Adipose tissue (tissue), 3 donors: ENCODE measurements around the gene MCF2L2. TPM values are rescaled to one million over a fixed set of nuclear protein-coding genes. Genes with fewer than 3 reads are reported as not detected.
A peak's percentile ranks its signal among the peaks of the same experiment; 100 is the strongest.

Experiments
- H3K27ac ChIP-seq: one replicate; pipeline ENCODE4 v1.5.1; 2013; ENCODE audit warnings: low read depth, low read length
- WGBS, 3 donors: extraction: QIAGEN DNeasy Blood & Tissue Kit; methylation state at CpG; one replicate each; pipeline ENCODE4 v1.1.7; 2013; 5-methylcytosine and 5-hydroxymethylcytosine counted together
- polyA plus RNA-seq, 3 donors: library from polyadenylated mRNA; stranded (reverse); fragments of 200-250 nt; gene quantifications; one replicate each; pipeline ENCODE4 v1.2.3, GENCODE V29; 2013
- donor health status: healthy with polysubstance abuse.
- donor health status: Bipolar disorder and iron deficiency.
- donor health status: healthy.

The MCF2L2 gene
- polyA plus RNA-seq, 3 donors: 0.06 to 0.22 (median 0.12) TPM

DNA sequence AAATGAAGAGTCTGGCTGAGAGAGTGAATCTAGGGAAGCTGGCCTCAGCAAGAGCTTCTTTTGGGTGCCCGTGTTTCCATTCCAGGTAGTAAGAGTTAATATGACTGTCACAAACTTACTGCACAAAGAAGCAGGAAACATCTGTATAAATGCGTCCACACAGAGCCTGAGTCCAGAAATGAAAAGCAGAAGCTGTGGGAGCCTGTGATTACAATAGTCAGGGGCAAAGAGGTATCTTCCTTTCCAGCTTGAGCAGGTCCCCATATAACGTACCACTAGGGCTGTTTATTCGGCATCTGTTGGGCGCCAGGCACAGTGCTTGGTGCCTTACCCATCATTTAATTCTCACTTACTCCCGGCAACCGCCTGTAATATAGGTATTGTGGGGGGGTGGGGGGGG, 215.9 kb downstream of the MCF2L2 start:
- H3K27ac ChIP-seq: no peak overlapping the region
- 28 to 72% (median 33%) methylated on average over 7 of the region's 7 CpGs for WGBS, 3 donors

DNA sequence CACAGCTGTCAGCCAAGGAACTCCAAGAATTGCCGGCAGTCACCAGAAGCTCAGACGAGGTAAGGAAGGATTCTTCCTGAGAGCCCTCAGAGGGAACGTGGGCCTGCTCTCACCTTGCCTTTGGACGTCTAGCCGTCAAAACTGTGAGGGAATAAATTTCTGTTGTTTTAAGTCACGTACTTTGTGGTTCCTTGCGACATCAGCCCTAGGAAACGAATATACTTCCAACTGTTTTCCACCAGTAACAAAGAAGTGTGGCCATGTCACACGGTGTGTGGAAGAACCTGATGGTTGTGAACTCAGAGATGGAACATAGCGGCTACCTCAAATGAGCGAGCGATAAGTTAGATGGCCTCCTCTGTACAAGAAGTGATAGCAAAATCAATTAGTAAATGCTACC, 216.3 kb downstream of the MCF2L2 start:
- WGBS, 3 donors: 54 to 81% (median 55%) methylated on average over 12 of the region's 12 CpGs
- no peak overlapping the region for H3K27ac ChIP-seq

GRCh38 chr3:183211352-183211751, 217.1 kb downstream of the MCF2L2 start:
- 41 to 62% (median 48%) methylated on average over 13 of the region's 13 CpGs for WGBS, 3 donors
- no peak overlapping the region for H3K27ac ChIP-seq

DNA sequence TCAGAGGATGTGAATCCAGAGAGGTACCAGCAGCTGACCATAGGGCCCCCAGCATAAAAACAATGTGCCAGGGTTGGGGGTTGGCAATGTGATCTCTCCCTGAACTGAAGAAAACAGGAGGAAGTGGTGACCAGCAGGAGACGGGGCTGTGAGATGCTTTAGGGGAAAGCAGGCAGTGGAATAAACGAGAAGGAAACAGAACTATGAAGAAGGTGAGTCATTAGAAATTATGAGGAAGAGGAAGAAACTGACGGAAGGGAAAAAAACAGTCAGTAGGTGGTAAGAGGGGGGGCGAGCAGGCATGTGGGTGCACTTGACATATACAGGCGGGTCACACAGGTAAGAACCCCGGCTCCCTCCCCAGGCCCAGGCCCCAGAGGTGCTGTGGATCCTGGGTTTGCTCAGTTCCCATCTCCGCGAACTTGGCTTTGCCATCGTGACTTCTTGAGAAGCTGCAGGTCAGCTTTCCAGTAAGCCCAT, 217.5 kb downstream of the MCF2L2 start:
- peak overlapping the region; percentile 78 for H3K27ac ChIP-seq
- WGBS, 3 donors: 31 to 75% (median 40%) methylated on average over 9 of the region's 9 CpGs

DNA sequence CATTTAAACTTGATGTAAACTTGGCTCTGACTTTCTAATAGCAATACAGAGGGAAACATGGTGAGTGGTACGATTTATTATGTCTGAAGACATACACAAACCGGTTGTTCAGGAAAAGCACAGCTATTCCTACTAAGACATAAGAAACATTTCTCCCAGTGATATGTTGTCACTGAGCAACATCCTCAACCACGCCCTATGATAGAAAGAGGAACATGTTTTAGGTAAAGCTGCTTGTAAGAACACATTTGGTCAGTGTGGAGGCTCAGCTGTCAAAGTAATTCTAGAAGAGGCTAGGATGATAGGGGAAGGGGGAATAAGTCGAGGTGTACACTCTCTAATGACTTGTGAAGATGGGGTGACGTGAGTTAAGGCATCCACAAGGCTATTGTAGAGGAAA, 218.1 kb downstream of the MCF2L2 start:
- 48 to 77% (median 51%) methylated on average over 5 of the region's 5 CpGs for WGBS, 3 donors
- peak overlapping the region; percentile 78 for H3K27ac ChIP-seq

DNA sequence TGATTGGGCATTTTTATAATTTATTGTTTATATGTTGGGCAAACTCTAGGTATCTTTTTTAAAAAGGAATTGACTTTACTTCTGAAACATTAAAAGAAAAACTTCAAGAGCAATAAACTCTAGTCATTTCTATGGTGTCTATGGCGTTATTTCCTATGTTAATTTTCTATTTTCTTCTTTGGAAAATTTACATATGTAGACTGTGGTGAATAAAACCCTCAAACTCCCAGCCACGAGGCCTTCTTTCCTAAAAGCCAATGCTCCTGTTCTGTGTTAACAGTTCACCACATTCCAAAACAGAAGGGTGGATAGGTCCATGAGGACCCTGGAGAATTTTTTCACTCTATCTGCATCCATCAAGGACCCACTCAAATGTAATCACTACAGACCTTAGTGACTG, 219.6 kb downstream of the MCF2L2 start:
- 80 to 93% (median 88%) methylated on average over 2 of the region's 2 CpGs for WGBS, 3 donors
- no peak overlapping the region for H3K27ac ChIP-seq

- no peak overlapping the region for H3K27ac ChIP-seq
- WGBS, 3 donors: 76 to 86% (median 83%) methylated on average over 2 of the region's 2 CpGs
Measured at GRCh38 chr3:183208260-183208659, 220.2 kb downstream of the MCF2L2 start.

- H3K27ac ChIP-seq: no peak overlapping the region
Measured at GRCh38 chr3:183203670-183204069, 224.7 kb downstream of the MCF2L2 start.

DNA sequence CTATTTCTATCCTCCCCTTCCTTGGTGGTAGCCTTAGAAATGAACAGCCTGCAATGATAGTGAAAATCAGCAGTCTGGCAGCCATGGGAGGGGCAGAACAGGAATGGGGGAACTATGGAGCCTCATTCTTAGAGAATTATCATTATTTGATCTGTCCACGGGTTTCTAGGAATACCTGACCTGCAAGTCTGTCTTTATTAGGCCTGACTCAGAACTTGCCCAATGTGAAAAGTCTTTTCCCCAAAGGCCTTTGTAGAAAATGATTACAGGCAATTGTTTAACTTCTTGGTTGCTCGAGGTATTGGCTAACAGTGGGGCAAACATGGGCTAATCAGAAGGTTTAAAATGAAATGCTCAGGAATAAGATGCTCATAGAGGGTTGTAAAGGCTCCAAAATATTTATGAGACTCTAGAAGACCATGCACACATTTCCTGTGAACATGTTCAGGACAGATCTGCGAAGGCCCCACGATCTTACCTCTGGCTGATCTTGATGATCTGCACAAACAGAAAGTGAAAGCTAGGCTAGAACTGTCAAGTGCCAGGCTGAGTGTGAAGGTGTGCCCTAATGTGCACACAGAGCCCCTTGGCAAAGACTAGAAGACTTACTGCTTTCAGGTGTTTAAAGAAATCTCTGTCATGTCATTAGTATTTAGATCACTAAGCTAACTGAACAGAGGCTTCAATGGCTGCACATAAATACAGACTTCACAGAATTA, 226.3 kb downstream of the MCF2L2 start:
- 65 to 80% (median 67%) methylated on average over 4 of the region's 4 CpGs for WGBS, 3 donors

DNA sequence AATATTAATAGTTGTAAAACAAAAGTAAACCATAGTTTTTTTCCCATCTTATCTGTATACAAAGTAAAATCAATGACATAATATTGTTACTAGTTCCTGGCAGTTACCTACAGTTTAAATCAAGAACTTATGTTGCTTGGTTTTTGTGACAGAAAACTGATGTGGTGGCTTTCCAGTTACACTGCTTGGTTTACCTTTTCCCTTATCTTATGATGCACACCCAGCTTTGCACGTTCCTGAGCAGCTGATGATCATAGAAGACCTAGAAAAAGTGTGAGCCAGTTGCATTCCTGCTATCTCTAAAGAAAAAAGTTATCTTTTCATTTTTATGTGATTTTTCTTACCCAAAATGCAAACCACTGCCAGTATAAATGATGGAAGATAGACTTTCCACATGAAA, 229.5 kb downstream of the MCF2L2 start:
- H3K27ac ChIP-seq: no peak overlapping the region
- 15 to 34% (median 31%) methylated on average over 1 of the region's 1 CpG for WGBS, 3 donors

More for the DNA sequence above, 226.3 kb downstream of the MCF2L2 start:
- H3K27ac ChIP-seq: no peak overlapping the region

DNA sequence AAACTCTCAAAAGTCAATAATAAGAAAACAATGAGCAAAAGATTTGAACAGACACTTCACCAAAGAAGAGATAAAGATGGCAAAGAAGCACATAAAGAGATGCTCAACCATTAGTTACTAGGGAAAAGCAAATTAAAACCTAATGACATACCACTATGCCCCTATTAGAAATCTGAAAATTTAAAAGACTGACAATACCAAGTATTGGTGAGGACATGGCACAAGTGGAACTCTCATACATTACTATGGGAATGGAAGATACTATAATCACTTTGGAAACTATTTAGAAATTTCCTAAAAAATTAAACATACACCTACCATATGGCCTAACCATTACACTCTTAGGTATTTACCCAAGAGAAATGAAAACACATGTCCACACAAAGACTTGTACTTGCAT, 230.7 kb downstream of the MCF2L2 start:
- H3K27ac ChIP-seq: no peak overlapping the region

DNA sequence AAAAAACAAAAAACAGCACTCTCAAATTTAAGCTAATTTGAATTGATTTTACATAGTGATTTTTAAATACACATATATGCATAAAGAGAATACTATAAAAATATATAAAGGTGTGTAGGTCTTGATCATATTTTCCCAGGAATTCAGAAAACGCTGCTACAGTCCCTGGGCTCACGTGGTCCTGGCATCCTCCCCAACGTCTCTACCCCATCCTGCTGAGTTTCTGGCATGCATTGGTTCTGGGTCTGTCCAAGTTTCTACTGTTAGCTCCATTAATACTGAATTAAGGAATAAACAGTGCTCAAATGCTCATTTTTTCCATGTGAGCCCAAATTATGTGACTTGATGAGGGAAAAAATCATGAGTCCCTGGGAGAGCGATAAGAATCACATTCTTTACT, 233.2 kb downstream of the MCF2L2 start:
- WGBS, 3 donors: 82 to 89% (median 83%) methylated on average over 4 of the region's 4 CpGs
- H3K27ac ChIP-seq: no peak overlapping the region

DNA sequence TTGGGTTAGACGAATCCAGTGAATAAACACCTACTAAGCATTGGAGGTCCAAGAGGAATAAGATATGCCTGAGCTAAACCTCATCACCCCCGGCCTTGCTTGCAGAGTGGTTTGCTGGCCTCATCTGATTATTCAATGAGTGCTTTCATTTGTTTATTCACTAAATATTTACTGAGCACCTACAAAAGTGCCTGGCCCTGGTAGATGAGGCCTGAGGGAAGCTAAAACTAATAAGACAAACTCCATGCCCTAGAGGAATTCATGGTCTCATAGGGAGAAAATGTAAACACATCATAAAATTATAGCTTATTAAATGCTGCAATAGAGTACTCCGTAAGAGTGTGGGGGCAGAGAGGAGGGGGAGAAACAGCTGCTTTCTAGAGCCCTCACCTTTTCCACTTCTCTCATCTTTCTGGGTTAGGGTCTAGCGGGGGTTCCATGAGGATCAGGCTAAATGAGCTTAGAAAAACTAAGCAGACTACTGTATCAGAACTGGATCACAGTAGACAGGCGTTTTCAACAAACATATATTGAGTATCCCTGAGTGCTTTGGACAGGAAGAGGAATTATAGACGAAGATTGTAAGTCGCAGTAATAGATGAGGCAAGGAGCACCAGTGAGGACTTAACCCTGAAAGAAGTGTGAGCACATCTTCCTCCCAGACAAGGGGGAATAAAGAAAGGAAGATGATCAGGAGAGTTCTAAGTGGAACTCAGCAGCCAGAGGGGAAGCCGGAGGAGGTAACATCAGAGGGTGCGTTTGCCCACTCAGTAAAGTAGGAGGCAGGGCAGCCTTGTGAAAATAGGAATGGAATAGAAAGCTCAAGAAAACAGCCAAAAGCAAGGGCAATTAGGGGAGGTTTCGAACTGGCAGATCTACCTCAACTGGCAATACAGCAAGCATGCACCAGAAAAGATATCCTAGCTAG, 234.4 kb downstream of the MCF2L2 start:
- no peak overlapping the region for H3K27ac ChIP-seq
- WGBS, 3 donors: 61 to 75% (median 67%) methylated on average over 10 of the region's 10 CpGs

- 95 to 97% (median 96%) methylated on average over 7 of the region's 7 CpGs for WGBS, 3 donors
- H3K27ac ChIP-seq: no peak overlapping the region
Measured at GRCh38 chr3:183192650-183193300, 235.6 kb downstream of the MCF2L2 start.

DNA sequence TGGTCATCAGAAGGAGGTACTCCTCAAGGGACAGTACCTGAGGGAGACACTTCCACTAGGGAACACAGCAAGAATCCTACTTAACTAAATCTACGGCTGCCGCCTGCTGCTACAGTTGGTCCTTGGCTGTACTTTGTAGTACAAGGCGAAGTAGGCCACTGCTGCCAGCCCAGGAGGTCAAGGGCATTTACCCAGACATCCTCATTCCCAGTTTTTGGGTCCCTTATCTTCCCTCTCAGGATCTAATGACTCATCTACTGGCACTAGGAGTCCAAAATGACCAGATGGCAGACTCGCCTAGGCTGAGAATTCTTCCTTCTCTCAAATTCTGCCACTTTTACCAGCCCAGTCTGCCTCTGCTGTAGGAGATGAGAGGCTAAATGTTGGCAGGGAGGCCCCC, 238.8 kb downstream of the MCF2L2 start:
- no peak overlapping the region for H3K27ac ChIP-seq
- 86 to 94% (median 92%) methylated on average over 4 of the region's 4 CpGs for WGBS, 3 donors

DNA sequence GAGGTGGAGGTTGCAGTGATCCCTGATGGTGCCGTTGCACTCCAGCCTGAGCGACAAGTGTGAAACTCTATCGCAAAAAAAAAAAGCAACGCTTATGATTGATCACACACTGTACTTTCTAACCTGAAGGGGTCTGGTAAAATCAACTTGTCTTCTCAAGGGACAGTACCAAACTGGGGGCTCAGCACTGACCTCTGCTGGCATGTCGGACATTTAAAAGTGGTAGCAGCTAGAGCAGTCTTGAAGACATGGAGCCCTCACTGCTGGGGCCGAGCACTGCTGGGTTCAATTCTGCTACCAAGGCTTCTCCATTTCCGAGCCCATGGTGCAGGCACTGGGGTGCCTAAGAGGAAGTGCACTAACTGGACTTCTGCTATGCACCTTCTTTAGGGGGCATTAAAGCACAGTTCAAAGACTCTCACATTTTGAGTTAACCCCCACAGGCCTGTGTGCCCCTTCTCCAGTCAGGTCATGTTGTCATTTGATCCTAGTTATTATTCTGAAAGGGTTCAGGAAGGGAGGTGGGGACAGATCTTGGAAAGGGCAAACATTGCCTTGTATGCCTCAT, 239.4 kb downstream of the MCF2L2 start:
- 70 to 81% (median 71%) methylated on average over 7 of the region's 7 CpGs for WGBS, 3 donors
- H3K27ac ChIP-seq: no peak overlapping the region

- H3K27ac ChIP-seq: no peak overlapping the region
- WGBS, 3 donors: 27 to 33% (median 28%) methylated on average over 4 of the region's 4 CpGs
Measured at GRCh38 chr3:183185696-183186095, 242.7 kb downstream of the MCF2L2 start.

DNA sequence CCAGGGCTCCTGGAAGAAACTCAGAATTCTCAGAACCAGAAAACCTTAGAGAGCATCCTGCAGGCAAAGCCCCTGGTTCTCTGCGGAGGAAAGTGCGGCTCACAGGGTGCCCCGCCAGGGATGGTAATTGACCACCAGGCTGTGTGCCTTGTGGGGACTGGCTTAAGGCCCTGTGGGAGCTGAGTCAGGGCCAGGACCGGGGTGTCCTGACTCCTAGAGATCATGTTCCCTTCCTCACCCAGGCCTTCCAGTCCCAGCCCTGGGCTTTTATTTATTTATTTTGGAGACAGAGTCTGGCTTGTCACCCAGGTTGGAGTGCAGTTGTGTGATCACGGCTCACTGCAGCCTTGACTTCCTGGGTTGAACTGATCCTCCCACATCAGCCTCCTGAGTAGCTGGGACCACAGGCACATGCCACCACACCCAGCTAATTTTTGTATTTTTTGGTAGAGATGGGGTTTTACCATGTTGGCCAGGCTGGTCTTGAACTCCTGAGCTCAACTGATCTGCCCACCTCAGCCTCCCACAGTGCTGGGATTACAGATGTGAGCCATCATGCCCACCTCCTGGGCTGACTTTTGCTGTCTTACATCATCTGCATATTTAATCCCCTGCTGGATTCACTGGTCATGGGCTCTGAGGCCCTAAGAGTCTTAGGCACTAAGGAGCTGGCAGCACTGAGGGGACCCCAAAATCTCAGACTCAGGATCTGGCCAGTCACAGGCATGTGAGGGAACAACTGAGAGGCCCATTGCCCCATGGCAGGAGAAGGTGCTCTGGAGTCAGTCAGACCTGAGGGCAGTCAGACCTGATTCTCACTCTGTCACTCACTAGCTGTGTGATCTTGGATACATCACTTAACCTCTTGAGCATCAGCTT, 245.4 kb downstream of the MCF2L2 start:
- 77 to 82% (median 79%) methylated on average over 5 of the region's 5 CpGs for WGBS, 3 donors
- H3K27ac ChIP-seq: no peak overlapping the region
